ENCODE results near the gene APCDD1L. TPM values are rescaled to one million over a fixed set of nuclear protein-coding genes. Genes with fewer than 3 reads are reported as not detected.

APCDD1L gene
- total and polyA plus RNA-seq, 2 of the 8 experiments (the other 6 are each of a cell fraction or from before 2014, with no cell fraction given), result 0.83 to 3.1 TPM

DNA sequence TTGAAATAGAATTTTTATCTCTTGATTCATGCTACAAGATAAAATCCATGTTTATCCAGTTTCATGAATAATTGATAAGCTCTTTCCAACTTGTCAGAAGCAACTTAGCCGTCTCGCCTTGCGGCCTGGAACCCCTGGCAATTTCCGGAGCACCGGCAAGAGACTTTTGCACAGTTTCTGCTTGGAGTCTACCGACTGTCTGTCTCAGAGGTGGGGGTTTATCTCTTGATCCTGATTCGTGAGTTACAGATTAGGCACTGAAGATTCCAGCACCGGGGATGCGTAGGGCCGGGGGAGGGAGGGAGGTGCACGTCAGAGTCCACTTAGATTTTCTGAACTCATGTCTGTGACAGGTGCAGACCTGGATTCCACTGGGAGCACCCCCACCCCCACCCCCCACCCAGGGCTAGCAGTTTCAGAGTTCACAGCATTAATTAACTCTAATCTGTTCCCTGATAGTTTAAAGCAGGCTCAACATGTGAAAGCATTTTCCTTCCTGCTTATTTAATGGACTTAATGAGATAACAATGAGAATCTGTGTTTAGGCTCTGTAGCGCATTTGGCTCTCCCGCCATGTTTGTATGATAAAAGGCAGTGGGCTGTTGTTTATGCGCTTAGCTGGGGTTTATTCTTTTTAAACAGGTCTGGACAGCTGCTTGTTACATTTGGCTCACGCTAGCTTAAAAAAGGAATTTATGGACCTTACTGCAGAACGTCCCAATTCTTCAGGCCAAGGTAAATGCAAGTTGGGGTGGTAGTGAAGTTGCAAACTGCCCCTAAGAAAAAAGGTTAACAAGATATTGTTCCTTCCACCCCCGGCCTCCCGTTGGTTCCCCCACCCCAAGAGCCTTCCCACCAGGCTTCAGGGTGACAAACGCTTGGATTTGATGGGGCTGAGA lies 8.1 kb upstream of the APCDD1L start:
- Histone ChIP-seq H2AK5ac (ENCODE audit: low read depth, low read length) (no peak overlapping the region), H3K4me1 (replicated peaks in 1 of 4; ENCODE audit: control insufficient read depth in 3 of 4, insufficient read depth in 4 of 4, low read length in 3 of 4) (peaks cover 0 to 7% (median 1%) of the 10 kb centered on the region in 4 experiments; a peak in 2 of 7 replicates), H3K18ac (ENCODE audit: extremely low read depth, low read length) (no peak overlapping the region), H3K27me3 (replicated peaks in 1 of 4; ENCODE audit: control insufficient read depth in 3 of 4, extremely low read depth in 1 of 4, insufficient read depth in 3 of 4, low read length in 3 of 4) (0 out of 7 replicates have a peak, but pooled peaks cover 0 to 5% (median 0%) of the 10 kb centered on the region in 4 experiments), H2BK120ac (replicated peaks; ENCODE audit: low read depth, low read length) (no peak overlapping the region), H3K56ac (replicated peaks; ENCODE audit: insufficient read length, low read depth, low read length) (no peak overlapping the region), H2BK15ac (ENCODE audit: low read length) (no peak overlapping the region), H4K8ac (ENCODE audit: extremely low read depth, insufficient read depth, low read length) (no peak overlapping the region; the same call in 1 of the 2 replicates), H3K4me3 (ENCODE audit: extremely low read depth in 1 of 4, insufficient read depth in 2 of 4, low read depth in 3 of 4, low read length in 4 of 4) (no peak overlapping the region), H3K27ac (ENCODE audit: low read depth, low read length) (no peak overlapping the region), H3K9ac (replicated peaks in 1 of 4; ENCODE audit: extremely low read depth in 1 of 4, low read depth in 3 of 4, low read length in 3 of 4) (no peak overlapping the region), H4K5ac (ENCODE audit: insufficient read length, low read depth, low read length) (no peak overlapping the region), H2BK12ac (ENCODE audit: low read depth, low read length) (no peak overlapping the region; the same call in 1 of the 2 replicates), H3K23ac (ENCODE audit: insufficient read length) (no peak overlapping the region), H3K36me3 (ENCODE audit: control insufficient read depth in 2 of 4, insufficient read depth in 4 of 4, low read length in 3 of 4) (no peaks in the 10 kb centered on the region), H3K4me2 (ENCODE audit: insufficient read depth in 1 of 2, low read depth in 2 of 2, low read length in 2 of 2) (0 out of 4 replicates have a peak overlapping the region, but pooled peaks of 1 of the 2 experiments have one; percentile 6), H4K20me1 (replicated peaks in 1 of 2; ENCODE audit: control insufficient read depth in 1 of 2, insufficient read depth in 2 of 2, low read length in 2 of 2) (no peaks in the 10 kb centered on the region), H2BK5ac (ENCODE audit: low read depth, low read length) (no peak overlapping the region), H3K4ac (replicated peaks; ENCODE audit: insufficient read length, low read depth, low read length) (no peak overlapping the region), H3K9me3 (ENCODE audit: insufficient read depth in 2 of 2, low read depth in 1 of 2, low read length in 1 of 2) (peaks cover 18 to 19% of the 10 kb centered on the region in 2 experiments; a peak in 3 of 4 replicates), H2AFZ (ENCODE audit: low read length) (no peak overlapping the region), H3K14ac (ENCODE audit: insufficient read length) (no peak overlapping the region), H4K91ac (replicated peaks; ENCODE audit: insufficient read length, low read length) (no peak overlapping the region), H3K23me2 (ENCODE audit: low read depth, low read length) (peaks cover 5% of the 10 kb centered on the region; the same call in 1 of the 2 replicates), H3K79me2 (ENCODE audit: control insufficient read depth in 1 of 2, insufficient read depth in 2 of 2, low read length in 2 of 2) (no peaks in the 10 kb centered on the region), H2BK20ac (ENCODE audit: low read length) (no peak overlapping the region), H3K79me1 (ENCODE audit: low read depth, low read length) (no peaks in the 10 kb centered on the region)
- ChIA-PET POLR2A (ENCODE audit: partially characterized antibody) (interaction anchor here (1.7 kb wide), 1 partner anchor 8 kb away, joined by 4 read pairs; the partner anchor contains the start of gene APCDD1L), CTCF (ENCODE audit: partially characterized antibody) (interaction anchor here (0.5 to 1.7 kb wide), 4 partner anchors 21 to 95 kb away, joined by 3 to 6 read pairs (median 4); no protein-coding TSS in a partner anchor)
- TF ChIP-seq, protein P1, sequence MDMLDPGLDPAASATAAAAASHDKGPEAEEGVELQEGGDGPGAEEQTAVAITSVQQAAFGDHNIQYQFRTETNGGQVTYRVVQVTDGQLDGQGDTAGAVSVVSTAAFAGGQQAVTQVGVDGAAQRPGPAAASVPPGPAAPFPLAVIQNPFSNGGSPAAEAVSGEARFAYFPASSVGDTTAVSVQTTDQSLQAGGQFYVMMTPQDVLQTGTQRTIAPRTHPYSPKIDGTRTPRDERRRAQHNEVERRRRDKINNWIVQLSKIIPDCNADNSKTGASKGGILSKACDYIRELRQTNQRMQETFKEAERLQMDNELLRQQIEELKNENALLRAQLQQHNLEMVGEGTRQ (IDR thresholded peaks at IDR 0.05; ENCODE audit: low read length), result no peak
- TF ChIP-seq CHD1 (IDR thresholded peaks at IDR 0.05; ENCODE audit: low read depth, low read length) (no peak), FOSL1 (IDR thresholded peaks at IDR 0.05; ENCODE audit: insufficient read depth, low read depth, low read length) (no peak), NANOG (IDR thresholded peaks at IDR 0.05; ENCODE audit: insufficient read depth, low read depth, low read length, poor library complexity, severe bottlenecking) (no peak)
- DNase-seq (ENCODE audit: low read depth in 1 of 2, low spot score in 2 of 2), result no peak
- FAIRE-seq, result no peak
- 83% methylated on average over 18 of the region's 19 CpGs; no CpG with 5 or more reads in 1 of the 2 experiments for WGBS, 2 experiments (ENCODE audit: extremely low coverage in 1 of 2, insufficient coverage in 1 of 2, insufficient read length in 1 of 2, insufficient replicate concordance in 2 of 2, low coverage in 1 of 2, low lambda C conversion rate in 2 of 2, missing lambda C conversion rate in 1 of 2)
